GM18951 (cell line): ENCODE results near the gene VPS35.
"Not testable (repeated sequence)": the region's sequence is repeated elsewhere in the genome, so short reads cannot be mapped to it uniquely, and the experiment has no call there.

ENCODE experiments used
- POLR2A ChIP-seq: IDR thresholded peaks from 4 replicates; pipeline ENCODE4 v1.6.1; 2011; ENCODE audit warnings: mild to moderate bottlenecking; ENCODE audit not compliant: insufficient read length, insufficient read depth; ENCODE audit errors: extremely low read depth
- in situ Hi-C: fragments of 300-500 bp; cut with MboI; formaldehyde crosslinking; loops from one replicate; pipeline ENCODE4 v1.12.0; 2022; ENCODE audit warnings: low sequenced_read_pairs, mixed read lengths, inconsistent platforms; ENCODE audit not compliant: unreplicated experiment

VPS35 gene

GRCh38 chr16:46700048-46700447 is 11.1 kb upstream of the VPS35 start:
- TF ChIP-seq POLR2A, result no peak
- in situ Hi-C loops, result no loop called here

- in situ Hi-C loops, result no loop called here
Measured at GRCh38 chr16:46696957-46697356, 8.0 kb upstream of the VPS35 start.

GRCh38 chr16:46695937-46696336 is 7.0 kb upstream of the VPS35 start:
- in situ Hi-C loops, result no loop called here
- no peak for TF ChIP-seq POLR2A

More at GRCh38 chr16:46696957-46697356, 8.0 kb upstream of the VPS35 start:
- TF ChIP-seq POLR2A, result no peak

- in situ Hi-C loops, result no loop called here
- no peak for TF ChIP-seq POLR2A
Measured at GRCh38 chr16:46693598-46693997, 4.6 kb upstream of the VPS35 start.

DNA sequence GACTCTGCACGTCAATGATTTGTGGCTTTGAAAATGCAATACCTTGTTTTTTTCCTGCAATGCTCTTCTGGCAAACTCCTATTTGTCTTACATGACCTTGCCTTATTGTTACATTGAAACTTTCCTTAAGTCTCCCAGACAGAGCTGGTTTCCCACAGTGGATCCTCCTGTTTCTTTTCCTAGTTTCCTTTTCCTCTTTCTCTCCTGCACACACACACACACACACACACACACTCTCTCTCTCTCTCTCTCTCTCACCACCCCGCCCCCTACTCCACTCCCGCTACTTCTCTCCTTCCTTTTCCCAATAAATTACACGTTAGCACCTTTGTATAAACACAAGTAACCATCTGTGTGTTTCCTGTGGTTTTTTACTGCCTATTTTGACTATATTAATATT is 2.7 kb upstream of the VPS35 start:
- TF ChIP-seq POLR2A, result no peak
- in situ Hi-C loops, result no loop called here

DNA sequence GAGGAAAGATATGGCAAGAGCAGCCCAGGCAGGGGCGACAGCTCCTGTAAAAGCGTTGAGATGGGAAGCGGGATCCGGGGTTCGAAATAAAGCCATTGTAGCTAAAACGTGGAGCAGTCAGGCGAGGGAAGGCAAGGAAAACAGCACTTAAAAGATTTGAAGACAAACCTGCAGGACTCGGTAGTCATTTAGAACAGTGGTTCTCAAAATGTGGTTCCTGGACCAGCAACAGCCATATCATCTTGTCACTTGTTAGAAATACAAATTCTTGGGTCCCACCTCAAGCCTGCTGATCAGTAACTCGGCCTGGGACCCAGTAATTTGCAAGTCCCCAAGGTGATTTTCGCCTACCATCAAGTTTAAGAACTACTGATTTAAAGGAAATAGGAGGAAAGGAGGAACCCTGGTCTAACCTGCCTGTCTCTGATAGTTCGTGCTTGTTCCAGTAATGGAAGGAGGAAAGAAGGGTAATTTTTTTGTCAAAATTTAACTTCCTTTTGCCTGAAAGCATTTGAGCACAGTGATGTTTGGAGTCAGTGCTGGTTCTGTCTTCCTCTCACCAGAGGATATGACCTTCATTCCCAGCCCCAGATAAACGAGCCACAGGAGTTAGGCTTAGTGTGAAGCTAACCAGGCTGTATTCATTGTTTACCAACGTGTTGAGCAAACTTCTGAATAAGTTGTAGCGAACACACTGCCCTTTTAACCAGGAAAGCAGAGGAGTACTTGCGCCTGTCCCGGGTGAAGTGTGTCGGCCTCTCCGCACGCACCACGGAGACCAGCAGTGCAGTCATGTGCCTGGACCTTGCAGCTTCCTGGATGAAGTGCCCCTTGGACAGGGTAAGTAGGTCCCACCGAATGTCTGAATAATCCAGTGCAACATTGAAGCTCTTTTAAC is 1.6 kb upstream of the VPS35 start:
- no peak for TF ChIP-seq POLR2A
- in situ Hi-C loops, result no loop called here

DNA sequence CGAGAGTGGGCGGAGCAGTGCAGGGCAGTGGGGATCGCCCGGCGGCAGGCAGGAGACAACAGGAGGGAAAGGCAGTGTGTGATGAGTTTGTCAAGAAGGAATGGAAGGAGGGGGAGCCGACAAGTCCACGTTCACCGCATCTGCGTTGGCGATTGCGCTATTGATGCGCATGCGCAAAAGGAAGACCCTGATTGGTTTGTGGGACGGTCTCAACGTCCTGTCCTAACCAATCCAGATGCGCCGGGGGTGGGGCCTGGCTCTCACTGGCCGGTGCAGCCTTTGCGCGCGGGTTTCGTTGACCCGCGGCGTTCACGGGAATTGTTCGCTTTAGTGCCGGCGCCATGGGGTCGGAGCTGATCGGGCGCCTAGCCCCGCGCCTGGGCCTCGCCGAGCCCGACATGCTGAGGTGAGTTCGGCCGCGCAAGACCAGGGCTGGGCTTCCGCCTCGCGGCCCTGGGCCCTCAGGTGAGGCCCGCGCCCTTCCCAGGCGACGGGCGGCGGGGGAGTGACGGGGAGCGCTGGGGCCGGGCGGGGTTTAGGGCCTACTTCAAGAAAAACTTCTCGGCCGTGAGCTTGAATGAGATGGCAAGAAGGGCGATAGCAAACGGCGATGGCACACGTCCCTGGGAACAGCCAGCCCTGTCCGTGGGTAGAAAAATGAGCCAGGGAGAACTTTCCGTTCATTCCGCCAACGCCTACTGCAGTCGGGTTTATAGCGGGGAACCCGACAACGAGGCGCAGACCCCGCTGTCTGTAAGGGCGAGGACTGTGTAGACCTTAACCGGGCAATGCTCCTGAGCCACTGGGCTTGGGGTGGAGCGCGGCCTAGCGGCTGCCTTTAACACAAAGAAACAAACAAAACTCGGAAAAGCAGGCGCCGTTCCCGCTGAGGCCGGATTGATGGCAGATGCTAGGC is 645 bp upstream of the VPS35 start, which contains the start of gene ORC6:
TSS of gene ORC6 (plus strand) at position 295 of the 916 bp plus-strand sequence. CDS start at position 342, 47 bp downstream.
- TF ChIP-seq POLR2A, result peak; percentile 81
- in situ Hi-C loops, result no loop called here

DNA sequence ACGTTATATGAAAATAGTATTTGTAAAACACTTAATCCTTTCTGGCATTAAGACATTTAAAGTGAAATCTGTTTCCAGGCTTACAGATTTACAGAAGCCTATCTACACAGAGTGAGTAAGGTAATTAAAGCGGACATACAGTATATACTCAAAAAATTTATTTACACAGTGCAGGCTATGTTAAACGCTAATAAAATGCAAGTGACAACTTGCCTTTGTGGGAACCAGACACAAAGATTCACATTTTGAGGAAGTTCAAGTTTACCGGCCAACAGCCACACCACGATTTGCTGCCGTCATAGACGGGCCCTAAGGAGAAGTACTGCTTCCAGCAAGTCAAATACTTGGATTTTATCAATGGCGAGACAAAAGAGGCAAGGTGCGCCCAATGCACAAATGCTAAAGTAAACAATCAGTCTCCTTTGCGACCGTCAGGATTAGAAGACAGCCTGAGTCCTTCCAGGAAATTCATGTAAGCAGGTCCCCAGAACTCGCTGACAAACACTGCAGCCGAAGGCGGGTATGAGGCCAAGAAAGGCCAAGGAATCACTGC is 801 bp downstream of the VPS35 start:
- in situ Hi-C loops, result no loop called here
- no peak for TF ChIP-seq POLR2A

DNA sequence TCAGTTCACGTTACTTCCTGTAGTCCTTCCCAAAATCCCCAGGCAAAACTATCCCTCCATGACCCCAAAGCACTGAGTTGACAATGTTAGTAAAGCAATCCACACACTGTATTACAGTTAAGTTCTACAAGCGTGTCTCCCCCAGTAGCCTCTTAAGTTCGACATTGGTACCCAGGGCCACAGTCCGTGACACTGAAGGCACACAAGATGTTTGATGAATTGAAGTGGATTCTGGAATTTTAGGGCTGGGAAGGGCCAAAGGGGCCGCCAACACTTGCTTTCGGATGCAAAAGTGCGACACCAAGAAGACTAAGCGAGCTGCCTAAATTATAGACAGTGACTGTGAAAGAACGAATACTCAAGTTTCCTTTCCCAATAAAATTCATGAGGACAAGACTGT is 1.5 kb downstream of the VPS35 start:
- no peak for TF ChIP-seq POLR2A
- in situ Hi-C loops, result no loop called here

DNA sequence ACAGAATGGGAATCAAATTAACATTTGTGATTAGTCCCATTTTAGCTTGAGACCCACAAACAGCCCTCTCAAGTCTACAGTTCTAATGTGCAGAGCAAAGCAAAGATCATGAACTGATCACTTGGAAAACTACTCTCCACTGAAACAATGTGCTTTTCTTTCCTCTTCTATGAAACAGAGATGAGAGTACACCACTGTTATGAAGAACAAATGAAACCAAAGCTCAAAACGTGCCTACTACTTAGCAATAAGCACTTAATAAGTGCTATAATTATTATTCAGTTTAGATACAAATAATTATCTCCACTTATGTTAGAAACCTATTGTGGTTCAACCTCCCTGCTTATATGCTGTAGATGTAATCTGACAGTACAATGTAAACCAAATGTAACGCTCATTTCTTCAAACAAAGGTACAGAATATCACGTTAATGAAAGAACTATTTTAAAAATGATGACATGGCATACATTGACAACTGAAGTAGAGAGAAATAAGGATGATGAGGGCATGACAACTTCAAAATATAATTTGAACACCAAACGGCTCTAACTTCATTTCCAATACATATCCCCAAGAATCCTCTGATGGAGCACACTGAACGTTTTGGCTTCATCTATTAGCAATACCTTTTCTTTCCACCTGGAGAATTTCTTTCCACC is 2.0 kb downstream of the VPS35 start:
- in situ Hi-C loops, result no loop called here
- TF ChIP-seq POLR2A, result no peak

DNA sequence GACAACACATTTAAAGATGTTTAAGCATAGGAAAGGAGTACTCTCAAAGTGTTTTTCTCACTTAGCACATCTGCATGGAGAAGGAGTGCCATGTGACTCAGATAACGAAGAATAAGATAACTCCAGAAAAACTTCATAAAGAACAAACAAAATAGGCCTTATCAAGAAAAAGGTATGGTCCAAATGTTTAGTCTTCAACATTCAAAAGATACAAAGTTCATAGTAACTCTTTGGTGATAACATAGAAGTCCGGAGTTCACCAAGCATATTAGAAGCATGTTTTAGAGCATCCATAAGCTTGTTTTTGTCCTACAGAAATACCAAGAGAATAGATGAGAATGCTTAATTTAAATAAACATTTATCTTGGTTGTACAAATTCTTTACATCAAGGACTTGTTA is 7.1 kb downstream of the VPS35 start:
- in situ Hi-C loops, result not testable (repeated sequence)

DNA sequence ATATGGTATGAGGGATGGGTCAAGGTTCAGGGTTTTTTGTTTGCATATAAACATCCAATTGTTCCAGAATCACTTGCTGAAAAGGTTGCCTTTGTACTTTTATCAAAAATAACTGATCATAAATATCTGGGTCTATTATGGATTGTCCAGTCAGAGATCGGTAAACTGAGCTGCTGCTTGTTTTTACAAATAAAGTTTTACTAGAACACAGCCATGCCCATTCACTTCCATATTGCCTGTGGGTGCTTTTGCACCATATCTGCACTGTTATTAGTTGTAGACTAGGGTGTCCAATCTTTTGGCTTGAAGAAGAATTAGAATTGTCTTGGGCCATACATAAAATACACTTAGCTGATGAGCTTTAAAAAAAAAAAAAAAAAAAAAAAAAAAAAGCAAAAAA is 11.0 kb downstream of the VPS35 start:
- in situ Hi-C loops, result loop anchor here (10.0 kb wide), 1 partner anchor 237 kb away; no protein-coding TSS in a partner anchor
